Measurements from ENCODE around the gene LRP11. TPM values are rescaled to one million over a fixed set of nuclear protein-coding genes. Genes with fewer than 3 reads are reported as not detected.
A peak's percentile ranks its signal among the peaks of the same experiment; 100 is the strongest.
"Not testable (repeated sequence)": the region's sequence is repeated elsewhere in the genome, so short reads cannot be mapped to it uniquely, and the experiment has no call there.

Gene LRP11
- total RNA-seq, 1 experiment from 2014 or later: 43.9 TPM

GRCh38 chr6:149848343-149848742, 15.8 kb downstream of the LRP11 start:
- not testable (repeated sequence) for DNase-seq (ENCODE audit: low spot score)

DNA sequence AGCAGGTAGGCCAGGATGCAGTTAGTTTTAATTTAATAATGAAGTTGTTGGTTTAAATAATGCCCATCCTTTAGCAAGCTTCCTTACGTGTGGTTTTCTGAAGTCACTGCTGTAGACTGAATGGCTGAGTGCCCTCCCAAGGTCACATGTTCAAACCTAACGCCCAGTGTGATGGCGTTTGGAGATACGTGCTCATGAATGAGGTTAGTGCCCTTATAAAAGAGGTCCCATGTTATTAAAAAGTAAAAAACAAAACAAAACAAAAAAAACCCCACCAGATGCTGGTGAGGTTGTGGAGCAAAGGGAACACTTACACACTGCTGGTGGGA, 16.3 kb downstream of the LRP11 start:
- DNase-seq (ENCODE audit: low spot score): peak; percentile 44

DNA sequence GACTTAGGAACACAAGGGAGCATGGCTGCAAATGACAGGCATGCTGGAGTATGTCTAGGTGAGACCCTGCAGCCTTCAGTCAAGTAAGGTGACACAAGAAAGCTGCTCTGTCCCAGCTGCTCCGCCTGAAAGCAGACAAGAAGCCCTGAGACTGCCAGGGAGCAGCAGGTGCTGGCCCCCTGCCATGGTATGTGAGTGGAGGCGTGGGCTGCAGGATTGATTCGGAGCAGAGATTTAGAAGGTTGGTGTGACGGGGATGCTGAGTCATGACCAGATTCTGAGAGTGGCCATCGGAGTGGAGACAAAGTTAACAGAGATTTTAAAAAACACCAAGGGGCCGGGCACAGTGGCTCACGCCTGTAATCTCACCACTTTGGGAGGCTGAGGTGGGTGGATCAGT, 17.8 kb downstream of the LRP11 start:
- DNase-seq (ENCODE audit: low spot score): peak; percentile 74

- no peak for DNase-seq (ENCODE audit: low spot score)
Measured at GRCh38 chr6:149845549-149845948, 18.6 kb downstream of the LRP11 start.

DNA sequence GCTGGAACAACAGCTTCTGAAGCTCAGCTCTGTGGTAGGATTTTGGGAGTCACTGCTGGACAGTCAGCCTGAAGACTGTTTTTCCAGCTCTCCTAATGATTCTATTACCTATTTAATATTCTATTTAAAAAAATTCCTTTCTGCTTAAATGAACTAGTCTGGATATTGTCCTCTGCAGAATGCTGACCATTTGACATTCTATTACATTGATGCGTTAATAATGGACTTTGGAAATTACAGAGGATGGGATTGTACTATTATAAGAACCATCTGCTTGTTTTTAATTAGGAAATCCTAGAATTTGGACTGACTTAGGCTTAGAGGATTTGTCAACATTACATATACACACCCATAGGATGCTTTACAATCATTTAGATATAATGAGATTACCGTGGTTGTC, 19.7 kb downstream of the LRP11 start:
- DNase-seq (ENCODE audit: low spot score): no peak

GRCh38 chr6:149844036-149844435, 20.1 kb downstream of the LRP11 start:
- peak; percentile 23 for DNase-seq (ENCODE audit: low spot score)

DNA sequence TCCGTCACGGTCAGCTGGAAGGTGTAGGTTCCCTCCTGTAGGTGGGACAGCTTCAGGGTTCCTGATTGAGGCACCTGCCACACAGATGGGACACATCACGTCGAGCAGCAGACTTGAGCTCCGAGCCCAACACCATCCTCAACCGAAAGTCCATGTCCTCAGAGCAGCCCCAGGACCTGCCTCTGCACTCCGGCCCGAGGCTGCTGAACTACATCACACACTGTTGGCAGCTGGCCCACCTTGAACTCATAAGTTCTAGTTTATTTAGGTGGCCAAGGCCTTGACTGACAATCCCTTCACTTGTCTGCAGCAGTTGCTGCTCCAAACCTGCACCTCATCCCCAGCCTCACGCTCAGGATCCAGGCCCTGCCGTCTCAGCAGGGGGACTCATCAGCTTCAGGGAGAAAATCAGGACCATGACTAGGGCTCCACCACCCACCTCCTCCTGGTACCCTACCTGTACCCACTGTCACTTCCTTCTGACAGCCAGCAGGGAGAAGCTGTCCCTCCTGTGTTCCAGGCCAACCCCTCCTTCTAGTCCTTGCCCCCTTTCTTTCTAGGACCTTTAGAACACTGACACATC, 21.0 kb downstream of the LRP11 start:
- DNase-seq (ENCODE audit: low spot score): no peak

GRCh38 chr6:149842331-149842730, 21.8 kb downstream of the LRP11 start:
- no peak for DNase-seq (ENCODE audit: low spot score)

DNA sequence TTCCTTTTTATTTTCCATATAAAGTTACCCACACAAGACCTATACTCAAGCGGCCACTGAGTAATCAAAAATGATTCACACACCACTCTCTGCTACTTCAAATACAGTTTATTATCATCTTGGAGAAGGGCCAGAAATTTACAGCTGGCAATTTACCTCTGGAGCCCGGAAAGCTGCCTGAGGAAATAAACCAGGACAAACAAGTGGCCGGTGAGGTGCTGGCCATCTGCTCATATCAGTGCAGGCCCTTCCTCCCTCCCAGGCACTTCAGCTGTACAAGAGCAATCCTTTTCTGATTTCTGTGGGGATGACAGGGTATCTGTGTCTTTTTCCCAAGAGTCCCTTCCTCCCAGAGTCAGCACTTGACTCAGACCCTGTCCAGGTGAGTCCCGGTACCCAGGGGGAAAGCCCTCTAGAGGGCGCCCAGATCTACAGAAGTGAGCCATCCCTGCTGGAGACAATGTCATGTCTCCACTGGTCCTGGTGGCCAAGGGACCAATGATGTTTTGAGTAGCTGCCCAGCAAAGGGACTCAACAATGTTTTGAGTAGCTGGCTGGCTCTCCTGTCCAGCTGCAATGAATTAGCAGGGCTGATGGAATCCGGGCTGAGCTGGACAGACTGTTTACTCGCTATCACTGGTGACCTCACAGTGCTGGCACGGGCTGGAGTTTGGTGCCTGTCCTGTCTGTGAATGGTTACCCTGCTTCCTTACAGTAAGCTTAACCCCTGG, 23.6 kb downstream of the LRP11 start:
- DNase-seq (ENCODE audit: low spot score): peak; percentile 69

- peak; percentile 60 for DNase-seq (ENCODE audit: low spot score)
Measured at GRCh38 chr6:149834513-149835481, 29.4 kb downstream of the LRP11 start.

DNA sequence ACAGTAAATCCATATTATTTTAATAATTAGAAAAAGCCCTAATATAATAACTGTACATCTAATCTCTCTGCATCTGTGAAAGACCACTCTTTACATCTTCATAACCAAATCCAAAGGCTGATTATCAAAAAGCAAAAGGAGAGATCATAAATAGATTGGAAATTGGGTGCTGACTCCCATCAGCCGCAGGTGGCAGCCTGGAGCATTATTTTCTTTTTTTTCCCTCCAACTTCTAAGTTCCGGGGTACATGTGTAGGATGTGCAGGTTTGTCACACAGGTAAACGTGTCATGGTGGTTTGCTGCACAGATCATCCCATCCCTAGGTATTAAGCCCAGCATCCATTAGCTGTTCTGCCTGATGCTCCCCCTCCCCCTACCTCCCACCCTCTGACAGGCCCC, 30.5 kb downstream of the LRP11 start:
- no peak for DNase-seq (ENCODE audit: low spot score)

DNA sequence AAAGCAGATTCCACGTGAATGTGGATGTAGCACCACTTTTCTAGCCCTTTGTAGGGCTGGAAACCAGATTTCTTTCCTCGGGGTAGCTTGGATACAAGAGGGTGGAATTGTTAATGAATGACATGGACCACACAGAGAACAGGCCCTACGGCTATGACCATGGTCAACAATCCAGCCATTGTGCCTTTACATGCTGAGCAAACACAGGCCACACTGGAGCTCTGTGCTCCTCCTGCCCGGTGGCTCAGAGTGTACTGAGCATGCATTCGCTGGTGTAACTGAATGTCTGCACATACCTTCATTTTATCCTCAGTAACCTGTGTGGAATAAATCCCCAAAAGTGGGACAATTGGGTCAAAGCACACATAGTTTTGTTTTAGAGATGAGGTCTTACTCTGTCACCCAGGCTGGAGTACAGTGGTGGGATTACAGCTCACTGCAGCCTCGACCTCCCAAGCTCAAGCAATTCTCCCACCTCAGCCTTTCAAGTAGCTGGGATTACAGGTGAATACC, 32.8 kb downstream of the LRP11 start:
- DNase-seq (ENCODE audit: low spot score): no peak

GRCh38 chr6:149830731-149831307, 33.3 kb downstream of the LRP11 start:
- DNase-seq (ENCODE audit: low spot score): no peak

GRCh38 chr6:149825292-149825691, 38.9 kb downstream of the LRP11 start:
- DNase-seq (ENCODE audit: low spot score): no peak

GRCh38 chr6:149823013-149823412, 41.1 kb downstream of the LRP11 start:
- no peak for DNase-seq (ENCODE audit: low spot score)

- no peak for DNase-seq (ENCODE audit: low spot score)
Measured at GRCh38 chr6:149821492-149821891, 42.7 kb downstream of the LRP11 start.

GRCh38 chr6:149820506-149820905, 43.7 kb downstream of the LRP11 start:
- DNase-seq (ENCODE audit: low spot score): no peak

DNA sequence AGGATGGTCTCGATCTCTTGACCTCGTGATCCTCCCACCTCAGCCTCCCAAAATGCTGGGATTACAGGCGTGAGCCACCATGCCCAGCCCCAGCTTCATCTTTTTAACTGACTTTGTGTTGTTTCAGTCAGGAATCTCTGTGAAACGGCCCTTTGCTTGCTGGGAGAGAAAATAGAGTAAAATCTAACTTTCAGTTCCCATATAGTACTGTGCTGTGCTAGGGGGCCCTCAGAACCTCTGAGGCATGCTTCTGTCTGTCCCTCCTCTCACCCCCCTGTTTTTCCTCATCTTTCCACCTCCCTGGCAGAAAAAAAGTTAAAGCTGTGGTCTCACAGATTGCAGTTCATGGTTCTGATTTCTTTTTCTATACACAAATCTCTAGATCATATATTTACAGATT, 48.4 kb downstream of the LRP11 start:
- DNase-seq (ENCODE audit: low spot score): no peak

GRCh38 chr6:149813351-149813750, 50.8 kb downstream of the LRP11 start:
- no peak for DNase-seq (ENCODE audit: low spot score)

DNA sequence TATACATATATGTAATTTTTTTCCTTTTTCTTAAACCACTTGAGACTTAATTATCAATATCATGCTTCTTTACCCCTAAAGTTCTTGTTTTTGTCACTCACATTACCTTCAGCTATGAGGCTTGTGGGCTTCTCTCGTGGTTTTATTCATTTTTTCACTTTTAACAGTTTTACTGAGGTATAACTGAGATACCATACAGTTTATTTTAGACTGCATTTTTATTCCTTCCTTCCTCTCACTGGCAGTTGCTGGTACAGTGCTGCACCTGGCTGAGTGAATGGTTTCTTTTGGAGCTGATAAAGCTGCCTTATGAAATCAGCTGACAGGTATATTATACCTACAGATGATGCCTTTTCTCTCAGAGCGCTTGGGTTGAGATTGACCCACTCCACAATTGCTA, 54.4 kb downstream of the LRP11 start:
- no peak for DNase-seq (ENCODE audit: low spot score)

GRCh38 chr6:149806127-149806526, 58.0 kb downstream of the LRP11 start:
- DNase-seq (ENCODE audit: low spot score): no peak

GRCh38 chr6:149783551-149783950, 80.6 kb downstream of the LRP11 start:
- DNase-seq (ENCODE audit: low spot score): no peak

Data from A172 (cell line).